ENCODE measurements around the gene ARV1.
"Not testable (repeated sequence)": the region's sequence is repeated elsewhere in the genome, so short reads cannot be mapped to it uniquely, and the experiment has no call there.

Gene ARV1

DNA sequence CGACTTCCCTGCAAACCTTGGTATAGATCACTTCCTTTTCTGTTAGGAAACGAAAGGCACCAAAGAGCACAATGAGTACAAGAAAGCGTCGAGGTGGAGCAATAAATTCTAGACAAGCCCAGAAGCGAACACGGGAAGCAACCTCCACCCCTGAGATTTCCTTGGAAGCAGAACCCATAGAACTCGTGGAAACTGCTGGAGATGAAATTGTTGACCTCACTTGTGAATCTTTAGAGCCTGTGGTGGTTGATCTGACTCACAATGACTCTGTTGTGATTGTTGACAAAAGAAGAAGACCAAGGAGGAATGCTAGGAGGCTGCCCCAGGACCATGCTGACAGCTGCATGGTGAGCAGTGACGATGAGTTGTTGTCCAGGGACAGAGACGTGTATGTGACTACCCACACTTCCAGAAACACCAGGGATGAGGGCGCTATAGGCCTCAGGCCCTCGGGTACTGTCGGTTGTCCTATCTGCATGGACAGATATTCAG, 42.7 kb downstream of the ARV1 start:
- DNase-seq: no peak

GRCh38 chr1:231022543-231022942, 43.6 kb downstream of the ARV1 start:
- not testable (repeated sequence) for DNase-seq

GRCh38 chr1:231023150-231023549, 44.3 kb downstream of the ARV1 start:
- DNase-seq: no peak

DNA sequence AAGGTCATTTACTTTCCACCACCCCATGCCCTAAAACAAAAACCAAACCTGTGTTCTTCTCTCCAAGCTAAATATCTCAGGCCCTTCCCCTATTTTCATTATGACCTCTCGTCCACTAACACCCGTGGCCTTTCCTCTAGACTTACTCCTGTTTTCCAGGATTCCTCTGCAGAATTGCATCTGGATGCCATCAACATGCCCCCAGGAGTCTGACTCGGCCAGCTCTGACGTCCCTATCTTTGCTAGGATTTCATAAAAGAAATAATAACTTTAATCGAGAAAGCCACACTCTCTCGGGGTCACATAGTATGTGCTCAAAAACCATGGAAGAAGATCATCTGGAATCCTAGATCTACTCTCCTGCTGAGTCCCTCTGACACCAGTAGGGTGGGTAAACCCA, 47.7 kb downstream of the ARV1 start:
- DNase-seq: no peak

DNA sequence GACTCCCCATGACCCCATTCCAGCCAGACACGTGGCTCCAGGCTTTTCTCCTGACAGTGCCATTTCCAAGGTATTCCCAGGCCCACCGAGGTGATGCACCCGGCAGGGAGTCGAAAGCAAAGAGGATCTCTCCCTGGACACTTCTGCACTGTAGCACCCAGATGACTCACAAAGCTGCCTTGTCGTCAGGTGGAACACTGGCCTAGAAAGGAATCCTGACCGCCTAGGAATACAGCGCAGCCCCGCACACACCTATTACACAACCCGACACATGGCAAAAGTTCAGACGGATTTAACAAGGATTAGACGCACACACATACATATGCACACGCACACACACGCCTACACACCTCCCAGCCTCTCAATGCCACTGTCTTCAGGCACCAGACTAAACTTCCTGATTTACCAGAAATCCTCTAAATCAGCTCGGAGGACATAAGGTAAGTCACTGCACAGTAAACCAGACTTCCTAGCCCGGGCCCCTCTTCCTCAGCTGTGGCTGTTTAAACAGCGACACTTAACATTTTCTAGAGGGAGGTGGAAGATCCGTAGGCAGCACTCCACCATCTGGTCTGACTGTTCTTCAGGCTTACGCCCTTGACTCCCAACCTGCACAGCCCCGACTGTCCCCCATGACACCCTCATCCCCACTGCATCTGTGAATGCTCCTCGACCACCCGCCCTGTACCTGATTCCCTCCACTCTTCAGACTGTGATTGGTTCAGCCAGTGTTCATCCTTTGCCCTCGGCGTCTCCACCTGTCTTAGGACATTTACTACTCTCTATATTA, 48.4 kb downstream of the ARV1 start:
- DNase-seq: no peak

- no peak for DNase-seq
Observed at GRCh38 chr1:231027971-231028370, 49.1 kb downstream of the ARV1 start.

GRCh38 chr1:231028682-231029081, 49.8 kb downstream of the ARV1 start:
- DNase-seq: no peak

DNA sequence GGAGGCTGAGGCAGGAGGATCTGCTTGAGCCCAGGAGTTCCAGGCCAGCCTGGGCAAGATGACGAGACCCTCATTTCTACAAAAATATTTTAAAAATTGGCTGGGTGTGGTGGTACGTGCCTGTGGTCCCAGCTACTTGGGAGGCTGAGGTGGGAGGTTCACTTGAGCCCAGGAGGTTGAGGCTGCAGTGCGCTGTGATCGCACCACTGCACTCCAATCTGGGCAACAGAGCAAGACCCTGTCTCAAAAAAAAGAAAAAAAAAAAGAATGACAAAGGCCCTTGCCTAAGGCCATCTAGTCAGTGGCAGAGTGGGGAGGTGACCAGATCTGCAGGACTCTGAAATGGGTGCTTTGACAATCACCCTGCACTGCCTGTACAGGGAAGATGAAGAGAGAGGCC, 50.4 kb downstream of the ARV1 start:
- not testable (repeated sequence) for DNase-seq

GRCh38 chr1:231029841-231030240, 50.9 kb downstream of the ARV1 start:
- DNase-seq: no peak

- DNase-seq: no peak
Observed at GRCh38 chr1:231032963-231033362, 54.1 kb downstream of the ARV1 start.

GRCh38 chr1:231035799-231036198, 56.9 kb downstream of the ARV1 start:
- DNase-seq: no peak

- DNase-seq: no peak
Observed at GRCh38 chr1:231036416-231036815, 57.5 kb downstream of the ARV1 start.

DNA sequence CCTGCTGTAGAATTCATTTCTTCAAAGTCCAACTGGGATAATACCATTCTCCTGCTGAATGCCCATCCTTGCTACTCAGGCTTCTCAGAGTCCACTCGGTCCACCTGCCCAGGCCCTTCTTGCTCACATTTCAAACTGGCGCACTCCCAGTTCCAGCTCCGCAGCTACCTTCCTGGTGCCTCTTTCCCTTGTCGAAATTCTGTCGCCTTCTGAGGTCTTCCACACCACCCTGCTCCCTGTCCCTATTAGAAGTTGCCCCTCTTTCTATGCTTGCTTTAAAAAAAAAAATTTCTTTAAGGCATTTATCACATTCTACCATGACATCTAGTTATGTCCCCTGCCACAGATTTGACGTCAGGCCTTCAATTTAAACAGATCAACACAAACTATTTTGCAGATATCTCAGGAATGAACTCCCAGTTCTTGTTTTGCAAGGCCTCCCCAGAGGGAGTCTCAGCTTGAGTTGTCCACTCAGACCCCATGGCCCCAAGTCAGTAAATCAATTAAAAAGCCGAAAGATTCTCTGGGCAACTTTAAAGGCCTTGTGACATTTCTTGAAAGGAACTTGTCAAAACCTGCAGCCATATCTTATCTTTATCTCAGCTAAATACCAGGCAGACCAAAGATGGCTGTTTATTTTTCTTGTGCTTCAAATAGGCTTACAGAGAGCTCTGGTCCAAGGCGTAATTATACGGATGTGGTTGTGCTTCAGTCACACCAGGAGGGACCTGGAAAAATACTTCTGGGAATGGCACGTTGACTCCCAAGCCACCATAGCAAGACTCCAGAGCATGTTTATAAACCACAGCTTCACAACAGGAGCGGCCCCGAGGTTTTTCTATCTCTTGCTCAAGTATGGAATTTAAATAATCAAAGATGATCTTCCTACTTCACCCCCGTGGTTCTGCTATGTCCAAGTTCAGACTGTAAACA, 59.0 kb downstream of the ARV1 start:
- no peak for DNase-seq

DNA sequence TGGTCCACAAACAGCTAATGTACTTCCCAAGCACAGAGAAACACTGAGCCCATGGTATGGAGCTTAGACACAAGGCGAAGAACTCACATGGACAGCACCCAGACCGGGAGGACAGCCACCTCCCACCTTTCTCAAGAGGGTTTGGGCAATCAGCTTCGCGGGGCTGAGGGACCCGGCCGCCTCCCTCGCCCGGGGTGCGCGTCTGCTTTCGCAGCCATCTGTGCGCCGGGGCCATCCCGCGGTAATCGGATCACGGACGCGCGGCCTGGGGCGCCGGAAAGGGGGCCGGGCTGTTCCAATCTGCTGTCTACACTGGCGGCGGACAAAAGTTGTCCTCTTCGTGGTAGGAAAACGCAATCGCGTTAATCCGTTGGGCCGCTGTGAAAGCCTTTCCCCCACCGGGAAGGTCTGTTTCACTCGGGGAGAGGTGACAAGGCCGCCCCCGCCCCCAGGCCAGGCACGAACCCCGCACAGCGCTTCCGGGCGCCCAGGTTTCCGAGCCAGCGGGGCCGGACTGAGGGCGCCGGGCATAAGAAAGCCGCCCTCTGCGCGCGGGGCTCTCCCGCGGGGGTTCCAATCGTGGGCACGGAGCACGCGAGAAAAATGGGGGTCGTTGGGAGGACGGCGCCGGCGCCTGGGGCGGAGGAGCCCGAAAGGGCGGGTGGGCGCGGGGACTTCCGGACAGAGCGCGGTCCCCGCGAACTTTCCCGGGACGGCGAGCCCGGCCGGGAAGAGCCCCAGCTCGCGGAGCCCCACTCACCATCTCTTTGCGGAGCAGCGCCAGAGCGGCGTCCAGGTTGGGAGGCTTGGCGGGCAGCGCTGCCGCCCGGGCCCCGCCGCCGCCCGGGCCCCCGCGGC, 60.5 kb downstream of the ARV1 start:
- DNase-seq: no peak

- no peak for DNase-seq
Observed at GRCh38 chr1:231040019-231040799, 61.3 kb downstream of the ARV1 start, which contains the start of gene FAM89A. FAM89A (minus strand) TSS chr1:231040254; CDS start chr1:231040211, 43 bp downstream.

DNA sequence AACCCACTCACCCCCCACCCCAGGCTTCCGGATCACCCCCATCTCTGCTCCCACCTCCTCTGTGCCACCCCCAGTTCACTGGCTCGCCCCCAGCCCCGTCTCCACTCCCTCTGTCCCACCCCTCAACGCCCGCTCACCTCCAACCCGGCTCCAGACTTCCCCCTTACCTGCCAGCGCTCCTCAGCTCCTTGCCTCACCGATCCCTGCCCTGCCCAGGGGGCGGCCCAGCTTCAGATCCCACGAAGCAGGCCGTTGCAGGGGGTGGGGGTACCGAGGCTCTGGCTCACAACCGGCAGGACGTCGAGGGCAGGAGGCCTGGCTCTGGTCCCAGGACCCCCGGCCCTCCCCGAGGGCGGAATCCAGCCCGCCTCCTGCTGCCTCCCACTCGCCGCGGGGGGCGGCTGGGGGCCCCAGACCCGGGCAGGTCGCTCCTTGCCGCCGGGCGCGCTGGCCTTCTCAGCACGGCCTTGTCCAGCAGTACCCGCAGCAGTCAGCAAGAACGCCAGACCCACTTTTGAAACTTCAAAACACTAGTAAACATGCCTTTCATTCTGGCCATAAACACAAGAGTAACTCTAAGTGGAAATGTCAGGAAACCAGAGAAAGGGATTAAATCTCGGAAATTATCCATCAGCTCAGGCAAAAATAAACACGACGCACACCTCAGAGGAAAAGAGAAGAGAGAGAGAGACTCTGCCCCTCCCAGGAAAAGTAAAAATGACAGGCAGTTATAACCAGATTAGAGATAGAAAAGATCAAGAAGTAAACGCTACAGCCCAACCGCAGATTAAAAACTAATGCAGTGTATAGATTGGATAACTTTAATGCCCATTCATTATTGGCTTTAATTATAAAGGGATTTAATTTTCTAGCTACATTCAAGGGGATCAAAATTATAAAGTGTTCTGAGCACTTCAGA, 62.2 kb downstream of the ARV1 start:
- DNase-seq: no peak

DNA sequence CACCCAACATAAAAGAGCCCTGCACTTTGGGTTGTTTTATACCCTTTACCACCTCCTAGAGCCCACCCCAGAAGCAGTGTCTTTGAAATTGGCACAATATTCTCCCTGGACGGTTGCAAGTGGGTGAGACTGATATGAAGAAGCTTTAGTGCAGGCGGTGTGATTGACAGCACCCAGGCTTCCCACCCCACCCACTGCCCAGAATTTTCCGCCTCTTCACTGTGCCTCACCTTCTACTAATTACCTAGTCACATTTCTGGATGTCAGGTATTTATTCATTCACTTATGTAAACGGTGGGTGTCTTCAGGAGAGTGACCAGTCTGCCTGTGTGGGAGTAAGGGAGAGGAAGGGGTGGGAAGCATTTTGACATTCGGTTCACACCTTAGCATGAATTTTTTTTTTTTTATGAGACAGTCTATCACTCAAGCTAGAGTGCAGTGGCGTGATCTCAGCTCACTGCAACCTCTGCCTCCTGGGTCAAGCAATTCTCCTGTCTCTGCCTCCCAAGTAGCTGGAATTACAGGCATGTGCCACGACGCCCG, 62.9 kb downstream of the ARV1 start:
- DNase-seq: no peak

DNA sequence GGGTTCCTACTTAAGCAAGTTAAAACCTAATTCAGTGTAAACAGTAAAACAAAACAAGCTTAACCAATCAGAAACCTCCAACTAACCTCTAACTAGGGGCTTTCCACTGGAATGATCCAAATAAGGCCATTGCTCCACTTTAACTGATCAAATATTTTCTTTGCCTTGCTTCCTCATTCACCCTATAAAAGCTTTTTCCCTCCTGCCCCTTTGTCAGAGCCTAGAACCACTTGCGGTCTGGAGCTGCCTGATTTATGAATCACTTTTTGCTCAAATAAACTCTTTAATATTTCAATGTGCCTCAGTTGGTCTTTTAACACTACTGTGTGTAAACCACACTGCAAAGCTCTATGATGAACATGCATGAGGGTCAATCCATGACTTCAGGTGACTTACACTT, 65.7 kb downstream of the ARV1 start:
- DNase-seq: no peak

DNA sequence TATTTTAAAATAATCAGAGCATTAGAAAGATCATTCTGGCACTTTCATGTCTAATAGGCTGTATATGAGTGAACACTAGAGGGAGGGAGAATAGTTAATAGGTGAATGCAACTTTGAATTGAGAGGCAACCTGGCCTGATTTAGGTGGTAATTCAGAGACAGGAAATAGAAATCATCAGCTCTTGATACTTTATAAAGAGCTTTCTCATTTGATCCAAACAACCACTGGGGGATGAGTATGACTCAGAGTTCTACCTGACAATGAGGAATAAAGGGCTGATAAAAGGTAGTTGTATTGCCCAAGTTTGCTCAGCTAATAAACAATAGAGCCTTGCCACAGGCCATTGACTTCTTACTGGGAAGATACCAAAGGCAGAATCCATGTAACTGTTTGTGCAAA, 66.4 kb downstream of the ARV1 start:
- DNase-seq: no peak

GRCh38 chr1:231045921-231046729, 67.2 kb downstream of the ARV1 start:
- DNase-seq: not testable (repeated sequence)

All from DMS 273 treated with DMSO at 0.1 percent for 48 hours (cell line).